Measurements from ENCODE around the gene FEN1. TPM values are rescaled to one million over a fixed set of nuclear protein-coding genes. Genes with fewer than 3 reads are reported as not detected.

Gene FEN1
- total RNA-seq, 1 experiment from 2014 or later, result 89.5 TPM

DNA sequence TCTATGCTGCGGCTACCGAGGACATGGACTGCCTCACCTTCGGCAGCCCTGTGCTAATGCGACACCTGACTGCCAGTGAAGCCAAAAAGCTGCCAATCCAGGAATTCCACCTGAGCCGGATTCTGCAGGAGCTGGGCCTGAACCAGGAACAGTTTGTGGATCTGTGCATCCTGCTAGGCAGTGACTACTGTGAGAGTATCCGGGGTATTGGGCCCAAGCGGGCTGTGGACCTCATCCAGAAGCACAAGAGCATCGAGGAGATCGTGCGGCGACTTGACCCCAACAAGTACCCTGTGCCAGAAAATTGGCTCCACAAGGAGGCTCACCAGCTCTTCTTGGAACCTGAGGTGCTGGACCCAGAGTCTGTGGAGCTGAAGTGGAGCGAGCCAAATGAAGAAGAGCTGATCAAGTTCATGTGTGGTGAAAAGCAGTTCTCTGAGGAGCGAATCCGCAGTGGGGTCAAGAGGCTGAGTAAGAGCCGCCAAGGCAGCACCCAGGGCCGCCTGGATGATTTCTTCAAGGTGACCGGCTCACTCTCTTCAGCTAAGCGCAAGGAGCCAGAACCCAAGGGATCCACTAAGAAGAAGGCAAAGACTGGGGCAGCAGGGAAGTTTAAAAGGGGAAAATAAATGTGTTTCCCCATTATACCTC is 3.3 kb downstream of the FEN1 start:
- POLR2A ChIA-PET, result interaction anchor here (2.0 to 3.4 kb wide), 2 partner anchors 19 to 313 kb away, joined by 5 to 33 read pairs; no protein-coding TSS in a partner anchor
- no peaks in the 10 kb centered on the region for H3K27me3 ChIP-seq (ENCODE audit: insufficient read depth, low read length)
- H3K9ac ChIP-seq (ENCODE audit: low read length), result no peak overlapping the region
- peaks cover 10% of the 10 kb centered on the region; the same call in 1 of the 2 replicates for H4K20me1 ChIP-seq (ENCODE audit: insufficient read depth)
- H3K9me3 ChIP-seq (ENCODE audit: control insufficient read depth in 1 of 2, insufficient read depth in 1 of 2, low read depth in 1 of 2, low read length in 2 of 2), result no peaks in the 10 kb centered on the region
- ATAC-seq (no peak), DNase-seq (ENCODE audit: low read depth, low spot score) (no peak)
- no peak overlapping the region for H3K27ac ChIP-seq (ENCODE audit: low read depth, low read length)
- no peak overlapping the region for H3K4me2 ChIP-seq (ENCODE audit: low read length)
- peaks cover 10 to 43% of the 10 kb centered on the region in 2 experiments for H3K36me3 ChIP-seq (ENCODE audit: control insufficient read depth in 1 of 2, insufficient read depth in 2 of 2, low read length in 2 of 2)
- H3K79me2 ChIP-seq (ENCODE audit: insufficient read depth, low read length), result peaks cover 93% of the 10 kb centered on the region
- no peak for TF ChIP-seq EZH2 (IDR thresholded peaks at IDR 0.05)
- TF ChIP-seq REST (IDR thresholded peaks at IDR 0.05; ENCODE audit: low read depth), result no peak
- TF ChIP-seq, protein P1, sequence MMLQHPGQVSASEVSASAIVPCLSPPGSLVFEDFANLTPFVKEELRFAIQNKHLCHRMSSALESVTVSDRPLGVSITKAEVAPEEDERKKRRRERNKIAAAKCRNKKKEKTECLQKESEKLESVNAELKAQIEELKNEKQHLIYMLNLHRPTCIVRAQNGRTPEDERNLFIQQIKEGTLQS (IDR thresholded peaks at IDR 0.05), result no peak
- TF ChIP-seq CTCF (IDR thresholded peaks at IDR 0.05 in 2 of 3, conservative IDR thresholded peaks at IDR 0.05 in 1 of 3; ENCODE audit: borderline replicate concordance in 1 of 3, insufficient read depth in 1 of 3, low read depth in 2 of 3, low read length in 2 of 3), result no peak
- TF ChIP-seq ELF1 (IDR thresholded peaks at IDR 0.05; ENCODE audit: borderline replicate concordance, low read depth), result no peak
- TF ChIP-seq FOSL1 (IDR thresholded peaks at IDR 0.05; ENCODE audit: low read depth), result no peak
- TF ChIP-seq ZFX (IDR thresholded peaks at IDR 0.05), result no peak
- no peak for TF ChIP-seq YY1 (IDR thresholded peaks at IDR 0.05; ENCODE audit: extremely low read depth, insufficient replicate concordance, low read depth, low read length)
- TF ChIP-seq RAD21 (IDR thresholded peaks at IDR 0.05; ENCODE audit: low read depth), result no peak
- no peak for TF ChIP-seq ZBTB33 (IDR thresholded peaks at IDR 0.05; ENCODE audit: extremely low read depth, insufficient replicate concordance, low read length)
- TF ChIP-seq POLR2AphosphoS5 (IDR thresholded peaks at IDR 0.05; ENCODE audit: low read depth, low read length), result no peak
- TF ChIP-seq SIN3A (IDR thresholded peaks at IDR 0.05; ENCODE audit: low read depth), result no peak
- TF ChIP-seq TCF7L2 (IDR thresholded peaks at IDR 0.05; ENCODE audit: borderline replicate concordance, extremely low read depth, insufficient read depth, insufficient read length), result no peak
- TF ChIP-seq SRF (IDR thresholded peaks at IDR 0.05; ENCODE audit: low read depth), result no peak
- TF ChIP-seq ZNF274 (IDR thresholded peaks at IDR 0.05; ENCODE audit: low read depth, low read length), result no peak
- TF ChIP-seq EZH2phosphoT487 (IDR thresholded peaks at IDR 0.05; ENCODE audit: borderline replicate concordance), result no peak
- no peak for TF ChIP-seq CBX3 (IDR thresholded peaks at IDR 0.05; ENCODE audit: low read depth)
- TF ChIP-seq CEBPB (IDR thresholded peaks at IDR 0.05; ENCODE audit: low read depth), result no peak
- CTCF ChIA-PET, result interaction anchor here (1.4 to 5.2 kb wide), 6 partner anchors 18 to 312 kb away, joined by 4 to 111 read pairs (median 38); partner anchors contain the start of gene BEST1
- no peaks in the 10 kb centered on the region for H3K9me2 ChIP-seq (ENCODE audit: insufficient read depth)
- no TSS peak for BruUV-seq (replicated peaks)
- no peak overlapping the region for H3K4me3 ChIP-seq (replicated peaks in 1 of 2; ENCODE audit: low read depth in 1 of 2, low read length in 2 of 2)
- H2AFZ ChIP-seq (ENCODE audit: low read depth, low read length, poor library complexity, severe bottlenecking), result no peak overlapping the region
- RAD21 ChIA-PET (ENCODE audit: low non-redundant PET in 1 of 2, low total read pairs in 2 of 2, uncharacterized antibody in 2 of 2, unreplicated experiment in 2 of 2), result interaction anchor here (1.8 to 2.2 kb wide), 2 partner anchors 152 to 286 kb away, joined by 7 read pairs; no protein-coding TSS in a partner anchor
- intact Hi-C loops (cut with micrococcal nuclease), result loop anchor here (2.0 kb wide), 1 partner anchor 413 kb away; the partner anchor contains the start of gene SCGB2A1
- H3K4me1 ChIP-seq (ENCODE audit: control insufficient read depth in 1 of 2, insufficient read depth in 2 of 2, low read length in 2 of 2), result peaks cover 4 to 16% of the 10 kb centered on the region in 2 experiments; a peak in 2 of 4 replicates

Measured in HCT116 (cell line).